RWPE2 (cell line): ENCODE data around the gene PRDX3.
A peak's percentile ranks its signal among the peaks of the same experiment; 100 is the strongest.

Experiments
- ATAC-seq: fragments of 200-7000 bp; cut with Tn5 transposase; 3 replicates; pipeline ENCODE4 v1.9.1; 2021; ENCODE audit warnings: low read depth
- DNase-seq: peaks from one replicate; pipeline ENCODE4 v3.0.0-alpha.2; 2020; ENCODE audit warnings: low spot score
- H3K27ac ChIP-seq: fragments of 450-650 bp; 2 replicates; pipeline ENCODE4 v1.5.1; 2017; ENCODE audit warnings: mild to moderate bottlenecking; ENCODE audit not compliant: poor library complexity, severe bottlenecking
- H3K27me3 ChIP-seq: fragments of 250-450 bp; sonication (Bioruptor Pico); 2 replicates; pipeline ENCODE4 v1.5.1; 2021; ENCODE audit warnings: mild to moderate bottlenecking, moderate library complexity; ENCODE audit not compliant: insufficient read depth, poor library complexity, severe bottlenecking
- H3K36me3 ChIP-seq: fragments of 250-450 bp; sonication (Bioruptor Pico); 2 replicates; pipeline ENCODE4 v1.5.1; 2020; ENCODE audit warnings: low read depth, mild to moderate bottlenecking, moderate library complexity
- H3K4me1 ChIP-seq: fragments of 250-450 bp; sonication (Bioruptor Pico); 2 replicates; pipeline ENCODE4 v1.5.1; 2021; ENCODE audit warnings: mild to moderate bottlenecking, moderate library complexity; ENCODE audit not compliant: insufficient read depth, poor library complexity, severe bottlenecking
- H3K4me3 ChIP-seq: fragments of 250-450 bp; sonication (Bioruptor Pico); 2 replicates; pipeline ENCODE4 v1.5.1; 2021; ENCODE audit warnings: mild to moderate bottlenecking, moderate library complexity; ENCODE audit not compliant: severe bottlenecking
- H3K9me3 ChIP-seq: fragments of 250-450 bp; sonication (Bioruptor Pico); 2 replicates; pipeline ENCODE4 v1.5.1; 2021; ENCODE audit warnings: mild to moderate bottlenecking, moderate library complexity; ENCODE audit not compliant: severe bottlenecking
- TF ChIP-seq, protein P1 (sequence below): fragments of 450-650 bp; IDR thresholded peaks from one replicate; pipeline ENCODE4 v1.5.1; 2017; ENCODE audit warnings: mild to moderate bottlenecking, moderate library complexity; ENCODE audit not compliant: poor library complexity, severe bottlenecking

Gene PRDX3

DNA sequence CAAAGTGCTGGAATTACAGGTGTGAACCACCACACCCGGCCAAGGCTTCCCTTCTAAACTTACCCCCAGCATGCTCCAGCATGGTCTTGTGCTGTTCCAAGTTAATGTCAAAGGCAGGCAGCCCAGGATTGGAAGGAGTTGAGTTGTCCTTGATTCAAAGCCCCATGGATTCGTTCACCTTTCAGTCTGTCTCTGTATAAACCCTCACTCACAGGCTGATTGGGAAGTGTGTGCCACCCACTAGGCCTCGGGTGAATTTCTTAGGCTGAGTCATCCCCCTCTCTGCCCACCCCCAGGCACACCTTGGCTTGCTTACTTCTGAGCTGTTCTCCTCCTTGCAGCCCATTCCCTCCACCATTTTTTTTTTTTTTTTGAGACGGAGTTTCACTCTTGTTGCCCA is 13.3 kb upstream of the PRDX3 start:
- Histone ChIP-seq H3K27me3 (no peaks in the 10 kb centered on the region), H3K9me3 (no peaks in the 10 kb centered on the region), H3K27ac (peak overlapping the region; percentile 72), H3K4me3 (no peak overlapping the region), H3K4me1 (peaks cover 13% of the 10 kb centered on the region), H3K36me3 (no peaks in the 10 kb centered on the region)
- DNase-seq (peak; percentile 77), ATAC-seq (peak; percentile 77)
- TF ChIP-seq, protein P1, sequence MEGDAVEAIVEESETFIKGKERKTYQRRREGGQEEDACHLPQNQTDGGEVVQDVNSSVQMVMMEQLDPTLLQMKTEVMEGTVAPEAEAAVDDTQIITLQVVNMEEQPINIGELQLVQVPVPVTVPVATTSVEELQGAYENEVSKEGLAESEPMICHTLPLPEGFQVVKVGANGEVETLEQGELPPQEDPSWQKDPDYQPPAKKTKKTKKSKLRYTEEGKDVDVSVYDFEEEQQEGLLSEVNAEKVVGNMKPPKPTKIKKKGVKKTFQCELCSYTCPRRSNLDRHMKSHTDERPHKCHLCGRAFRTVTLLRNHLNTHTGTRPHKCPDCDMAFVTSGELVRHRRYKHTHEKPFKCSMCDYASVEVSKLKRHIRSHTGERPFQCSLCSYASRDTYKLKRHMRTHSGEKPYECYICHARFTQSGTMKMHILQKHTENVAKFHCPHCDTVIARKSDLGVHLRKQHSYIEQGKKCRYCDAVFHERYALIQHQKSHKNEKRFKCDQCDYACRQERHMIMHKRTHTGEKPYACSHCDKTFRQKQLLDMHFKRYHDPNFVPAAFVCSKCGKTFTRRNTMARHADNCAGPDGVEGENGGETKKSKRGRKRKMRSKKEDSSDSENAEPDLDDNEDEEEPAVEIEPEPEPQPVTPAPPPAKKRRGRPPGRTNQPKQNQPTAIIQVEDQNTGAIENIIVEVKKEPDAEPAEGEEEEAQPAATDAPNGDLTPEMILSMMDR, result no peak

DNA sequence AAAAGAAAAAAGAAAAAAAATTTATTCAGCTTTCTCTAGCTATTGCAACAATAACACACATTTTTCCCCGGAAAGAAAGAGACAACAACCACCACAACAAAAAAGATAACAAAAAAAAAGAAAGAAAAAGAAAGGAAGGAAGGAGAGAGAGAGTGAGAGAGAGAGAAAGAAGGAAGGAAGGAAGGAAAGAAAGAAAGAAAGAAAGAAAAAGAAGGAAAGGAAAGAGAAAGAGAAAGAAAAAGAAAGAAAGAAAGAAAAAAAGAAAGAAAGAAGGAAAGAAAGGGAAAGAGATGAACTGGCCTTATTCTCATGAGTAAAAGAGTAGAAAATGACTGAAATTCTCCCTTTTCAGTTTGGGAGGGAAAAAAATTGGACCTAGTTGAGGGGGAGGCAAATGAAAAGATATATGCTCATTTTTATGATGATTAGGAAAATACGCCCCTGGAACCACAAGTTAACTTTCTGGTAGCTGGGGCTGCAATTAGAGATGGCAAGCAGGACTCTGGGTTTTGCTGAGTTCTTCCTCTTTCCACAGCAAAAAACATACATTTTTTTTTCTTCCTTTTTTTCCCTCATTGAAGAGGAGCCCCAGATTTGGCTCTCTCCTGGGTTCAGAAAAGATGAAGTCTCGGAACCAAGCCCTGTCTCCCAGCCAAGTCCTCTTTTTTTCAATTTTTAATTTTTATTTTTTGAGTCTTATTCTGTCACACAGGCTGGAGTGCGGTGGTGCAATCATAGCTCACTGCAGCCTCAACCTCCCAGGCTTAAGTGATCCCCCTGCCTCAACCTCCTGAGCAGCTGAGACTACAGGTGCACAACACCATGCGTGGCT is 12.6 kb upstream of the PRDX3 start:
- Histone ChIP-seq H3K27ac (peak overlapping the region; percentile 72), H3K4me3 (no peak overlapping the region), H3K27me3 (no peaks in the 10 kb centered on the region), H3K36me3 (no peaks in the 10 kb centered on the region), H3K9me3 (no peaks in the 10 kb centered on the region), H3K4me1 (peaks cover 13% of the 10 kb centered on the region)
- DNase-seq (no peak), ATAC-seq (no peak)
- TF ChIP-seq, protein P1, result no peak

DNA sequence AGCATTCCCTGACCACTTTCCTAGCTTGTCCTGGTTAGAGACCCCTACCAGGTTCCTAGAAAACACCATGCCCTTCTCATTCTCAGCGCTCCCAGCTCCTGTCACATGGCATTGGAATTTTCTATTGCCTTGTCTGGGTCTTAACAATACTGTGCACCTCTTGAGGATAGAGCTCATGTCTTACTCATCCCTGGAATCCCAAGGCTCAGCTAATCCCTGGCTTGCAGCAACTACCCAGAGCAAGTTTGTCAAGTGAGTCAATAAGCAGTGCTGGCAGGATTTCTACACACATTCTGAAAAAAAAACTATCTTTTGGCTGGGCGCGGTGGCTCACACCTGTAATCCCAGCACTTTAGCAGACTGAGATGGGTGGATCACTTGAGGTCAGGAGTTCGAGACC is 11.7 kb upstream of the PRDX3 start:
- TF ChIP-seq, protein P1, result no peak
- ATAC-seq (peak; percentile 98), DNase-seq (peak; percentile 88)
- Histone ChIP-seq H3K9me3 (no peaks in the 10 kb centered on the region), H3K4me3 (no peak overlapping the region), H3K27me3 (no peaks in the 10 kb centered on the region), H3K27ac (peak overlapping the region; percentile 72), H3K36me3 (no peaks in the 10 kb centered on the region), H3K4me1 (peaks cover 13% of the 10 kb centered on the region)

DNA sequence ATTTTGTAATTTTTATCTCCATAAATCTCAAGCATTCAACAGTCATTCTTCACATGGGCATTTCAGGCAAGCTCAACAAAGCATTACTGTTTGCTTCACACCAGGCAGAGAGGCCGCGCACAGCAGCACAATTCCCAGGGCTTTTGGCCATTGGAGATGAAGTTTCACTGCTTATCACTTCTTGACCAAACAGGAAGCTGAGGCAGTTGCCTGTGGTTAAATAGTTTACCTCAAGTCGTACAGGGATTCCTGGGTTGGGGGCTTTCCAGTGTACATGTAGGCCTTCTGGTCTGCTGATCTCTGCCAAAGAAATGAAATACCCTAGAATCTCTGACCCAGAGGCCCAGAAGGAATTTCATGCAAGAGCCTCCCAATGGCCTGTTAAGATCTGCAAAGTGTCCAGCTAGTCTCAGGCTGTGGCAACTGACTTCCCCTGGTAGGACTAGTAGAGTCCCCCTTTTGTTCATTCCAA is 11.2 kb upstream of the PRDX3 start:
- Histone ChIP-seq H3K9me3 (no peaks in the 10 kb centered on the region), H3K36me3 (no peaks in the 10 kb centered on the region), H3K4me1 (peaks cover 13% of the 10 kb centered on the region), H3K27ac (peak overlapping the region; percentile 72), H3K27me3 (no peaks in the 10 kb centered on the region), H3K4me3 (no peak overlapping the region)
- TF ChIP-seq, protein P1, result no peak
- ATAC-seq (peak; percentile 7; the same call in 2 of the 3 replicates), DNase-seq (no peak)
